IMR-90 (cell line): ENCODE results near the gene SRRD. TPM values are rescaled to one million over a fixed set of nuclear protein-coding genes. Genes with fewer than 3 reads are reported as not detected.

Source experiments
- ATAC-seq: fragments of 200-7000 bp; cut with Tn5 transposase; 2 replicates; pipeline ENCODE4 v1.9.1; 2020; ENCODE audit warnings: low read depth, mild to moderate bottlenecking, moderate library complexity
- BruUV-seq: library from RNA; stranded (reverse); fragments of 400-500 nt; replicated peaks from 2 replicates; lab custom pipeline; 2021; lab: Mats Ljungman, UMichigan
- CTCF ChIA-PET: fragments of 300-600 bp; formaldehyde crosslinking; extraction: SDS; loops from one replicate; lab custom pipeline; 2021; ENCODE audit warnings: antibody characterized with exemption; lab: Yijun Ruan, JAX
- POLR2A ChIA-PET: fragments of 300-600 bp; sonication (Branson Sonifier 250); formaldehyde crosslinking; loops from one replicate; lab custom pipeline; 2022; ENCODE audit warnings: antibody characterized with exemption; ENCODE audit not compliant: unreplicated experiment; lab: Charles Lee
- DNase-seq: peaks from one replicate; pipeline ENCODE4 v3.0.0; 2013
- H2AFZ ChIP-seq: replicated peaks from 2 replicates; pipeline ENCODE3; 2013; ENCODE audit warnings: low read length, mild to moderate bottlenecking; ENCODE audit not compliant: poor library complexity
- H2AK5ac ChIP-seq: 2 replicates; pipeline ENCODE4 v1.6.1; 2013; ENCODE audit warnings: low read depth, low read length, inconsistent platforms
- H2AK9ac ChIP-seq: replicated peaks from 2 replicates; pipeline ENCODE3; 2013; ENCODE audit warnings: mild to moderate bottlenecking, low read depth, low read length, moderate library complexity; ENCODE audit not compliant: poor library complexity
- H2BK120ac ChIP-seq: 2 replicates; pipeline ENCODE4 v1.6.1; 2013; ENCODE audit warnings: low read depth, low read length, inconsistent platforms
- H2BK15ac ChIP-seq: 3 replicates; pipeline ENCODE4 v1.6.1; 2013; ENCODE audit warnings: low read depth, low read length, inconsistent platforms
- H2BK20ac ChIP-seq: 2 replicates; pipeline ENCODE4 v1.6.1; 2013; ENCODE audit warnings: low read depth, mild to moderate bottlenecking, inconsistent platforms, low read length, moderate library complexity
- H2BK5ac ChIP-seq: 2 replicates; pipeline ENCODE4 v1.6.1; 2013; ENCODE audit warnings: mild to moderate bottlenecking, low read depth, low read length, inconsistent platforms; ENCODE audit not compliant: poor library complexity, severe bottlenecking
- H3K14ac ChIP-seq: replicated peaks from 2 replicates; pipeline ENCODE4 v1.6.1; 2013; ENCODE audit warnings: low read depth, low read length, inconsistent platforms
- H3K18ac ChIP-seq: 2 replicates; pipeline ENCODE4 v1.6.1; 2013; ENCODE audit warnings: low read depth, low read length, control low read depth
- H3K23ac ChIP-seq: 2 replicates; pipeline ENCODE4 v1.6.1; 2013; ENCODE audit warnings: low read depth, low read length, inconsistent platforms
- H3K27ac ChIP-seq: 2 replicates; pipeline ENCODE4 v1.5.1; 2013; ENCODE audit warnings: mild to moderate bottlenecking, control low read depth, low read length; ENCODE audit not compliant: insufficient read depth
- H3K27me3 ChIP-seq: 2 replicates; pipeline ENCODE4 v1.6.1; 2013; ENCODE audit warnings: low read length; ENCODE audit not compliant: control insufficient read depth, insufficient read depth
- H3K36me3 ChIP-seq: 2 replicates; pipeline ENCODE4 v1.6.1; 2013; ENCODE audit warnings: low read length, mixed read lengths; ENCODE audit not compliant: control insufficient read depth, insufficient read depth
- H3K4ac ChIP-seq: 2 replicates; pipeline ENCODE4 v1.6.1; 2013; ENCODE audit warnings: low read depth, low read length, inconsistent platforms
- H3K4me1 ChIP-seq: 2 replicates; pipeline ENCODE4 v1.6.1; 2013; ENCODE audit warnings: low read length, mixed read lengths; ENCODE audit not compliant: control insufficient read depth, insufficient read depth
- H3K4me2 ChIP-seq: 2 replicates; pipeline ENCODE4 v1.6.1; 2013; ENCODE audit warnings: low read depth, mild to moderate bottlenecking, control low read depth, low read length, moderate library complexity
- H3K4me3 ChIP-seq: 2 replicates; pipeline ENCODE4 v1.5.1; 2013; ENCODE audit warnings: low read depth, mild to moderate bottlenecking, control low read depth, low read length, moderate library complexity; ENCODE audit not compliant: insufficient read depth
- H3K56ac ChIP-seq: 2 replicates; pipeline ENCODE4 v1.6.1; 2013; ENCODE audit warnings: low read length, inconsistent platforms; ENCODE audit not compliant: insufficient read depth; ENCODE audit errors: extremely low read depth
- H3K79me1 ChIP-seq, 2 experiments: 2 replicates each; pipeline ENCODE4 v1.6.1; 2013; ENCODE audit warnings: low read length in 2 of 2, inconsistent platforms in 1 of 2, low read depth in 1 of 2
- H3K9ac ChIP-seq: 2 replicates; pipeline ENCODE4 v1.6.1; 2013; ENCODE audit warnings: low read depth, low read length, control low read depth
- H3K9me1 ChIP-seq: 2 replicates; pipeline ENCODE4 v1.6.1; 2013; ENCODE audit warnings: low read length, inconsistent platforms; ENCODE audit not compliant: insufficient read depth
- H3K9me3 ChIP-seq: 2 replicates; pipeline ENCODE4 v1.6.1; 2013; ENCODE audit warnings: low read length; ENCODE audit not compliant: control insufficient read depth, insufficient read depth
- H4K20me1 ChIP-seq: 2 replicates; pipeline ENCODE4 v1.6.1; 2013; ENCODE audit warnings: low read length, inconsistent platforms; ENCODE audit not compliant: insufficient read depth
- H4K5ac ChIP-seq: 2 replicates; pipeline ENCODE4 v1.6.1; 2013; ENCODE audit warnings: mild to moderate bottlenecking, low read depth, low read length, control low read depth
- H4K8ac ChIP-seq, 2 experiments: 2 replicates each; pipeline ENCODE4 v1.6.1; 2013; ENCODE audit warnings: low read depth in 2 of 2, low read length in 2 of 2, control low read depth in 1 of 2, inconsistent platforms in 1 of 2
- H4K91ac ChIP-seq: 2 replicates; pipeline ENCODE4 v1.6.1; 2013; ENCODE audit warnings: low read depth, low read length, inconsistent platforms; ENCODE audit not compliant: insufficient read depth
- CEBPB ChIP-seq: IDR thresholded peaks from 2 replicates; pipeline ENCODE4 v1.6.1; 2012; ENCODE audit warnings: low read depth, low read length, improper control_type of control experiment
- CHD1 ChIP-seq: IDR thresholded peaks from 2 replicates; pipeline ENCODE4 v1.6.1; 2012; ENCODE audit warnings: low read depth, low read length, improper control_type of control experiment
- CTCF ChIP-seq: conservative IDR thresholded peaks from 2 replicates; pipeline ENCODE4 v1.5.1; 2012; ENCODE audit warnings: mild to moderate bottlenecking, low read depth, low read length, improper control_type of control experiment
- MAZ ChIP-seq: IDR thresholded peaks from 2 replicates; pipeline ENCODE4 v1.6.1; 2012; ENCODE audit warnings: low read depth, mild to moderate bottlenecking, low read length, improper control_type of control experiment, moderate library complexity, borderline replicate concordance
- MXI1 ChIP-seq: IDR thresholded peaks from 2 replicates; pipeline ENCODE4 v1.6.1; 2012; ENCODE audit warnings: low read depth, mild to moderate bottlenecking, low read length, moderate library complexity, borderline replicate concordance
- RCOR1 ChIP-seq: IDR thresholded peaks from 2 replicates; pipeline ENCODE4 v1.6.1; 2012; ENCODE audit warnings: mild to moderate bottlenecking, low read length, improper control_type of control experiment; ENCODE audit not compliant: insufficient replicate concordance
- RFX5 ChIP-seq: IDR thresholded peaks from 2 replicates; pipeline ENCODE4 v1.8.0; 2012; ENCODE audit warnings: low read depth, mild to moderate bottlenecking, low read length, moderate library complexity
- SMC3 ChIP-seq: fragments of 150-350 bp; IDR thresholded peaks from 2 replicates; pipeline ENCODE4 v1.6.1; 2016; ENCODE audit warnings: low read depth, mild to moderate bottlenecking, antibody characterized with exemption, low read length, moderate library complexity
- WGBS, 2 experiments: methylation state at CpG; one replicate each; pipeline versions ENCODE4 v1.1.5 to v1.1.7; 2013; ENCODE audit warnings: missing lambda C conversion rate in 2 of 2; ENCODE audit not compliant: insufficient read length in 1 of 2; ENCODE audit errors: extremely low coverage in 2 of 2; 5-methylcytosine and 5-hydroxymethylcytosine counted together
- dilution Hi-C: fragments of 300-500 bp; cut with HindIII; formaldehyde crosslinking; loops from one replicate; pipeline ENCODE4 v1.14.3; 2018; ENCODE audit warnings: low sequenced_read_pairs; ENCODE audit not compliant: unreplicated experiment
- in situ Hi-C: fragments of 300-500 bp; cut with MboI; formaldehyde crosslinking; loops from 3 replicates; pipeline ENCODE4 v1.14.3; 2019; ENCODE audit warnings: low sequenced_read_pairs, inconsistent platforms, mixed read lengths
- intact Hi-C: fragments of 100-400 bp; cut with micrococcal nuclease; formaldehyde crosslinking; loops from 2 replicates; pipeline ENCODE4 v1.10.0; 2022
- polyA plus RNA-seq, 3 experiments: library from polyadenylated mRNA; depleted of rRNA; stranded (reverse); fragments of >200 nt; gene quantifications; 2 replicates each; pipeline ENCODE4 v1.2.3, GENCODE V29; 2012; ENCODE audit warnings: low replicate concordance in 1 of 3
- total RNA-seq: library from RNA; depleted of rRNA; stranded (reverse); fragments of >200 nt; gene quantifications from 2 replicates; pipeline ENCODE4 v1.2.3, GENCODE V29; 2012
- TF ChIP-seq, protein P1 (sequence below): fragments of 150-350 bp; IDR thresholded peaks from 2 replicates; pipeline ENCODE4 v1.6.1; 2016; ENCODE audit warnings: low read depth, mild to moderate bottlenecking, low read length, moderate library complexity, borderline replicate concordance

SRRD gene
- total and polyA plus RNA-seq, 2 of the 4 experiments (the other 2 are of a cell fraction) = 18.3 to 24.0 TPM

DNA sequence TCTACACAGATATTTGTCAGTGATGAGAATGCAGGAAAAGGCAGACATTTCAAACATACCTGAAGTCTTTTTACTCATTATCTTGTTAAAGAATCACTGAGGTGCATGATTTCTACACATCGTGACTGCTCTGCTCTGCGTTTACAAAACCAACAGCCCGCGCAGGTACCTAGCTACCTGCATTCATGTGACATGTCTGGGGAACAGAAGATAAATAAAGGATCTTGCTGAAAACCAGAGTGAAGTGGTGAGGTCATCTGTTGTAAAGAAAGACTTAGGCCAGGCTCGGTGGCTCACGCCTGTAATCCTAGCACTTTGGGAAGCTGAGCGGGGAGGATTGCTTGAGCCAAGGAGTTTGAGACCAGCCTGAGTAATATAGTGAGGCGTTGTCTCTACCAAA, 38.9 kb upstream of the SRRD start:
- Histone ChIP-seq H2AFZ (no peak overlapping the region), H3K36me3 (no peaks in the 10 kb centered on the region), H2BK5ac (no peak overlapping the region), H4K20me1 (no peaks in the 10 kb centered on the region), H3K4me1 (no peaks in the 10 kb centered on the region; the same call in 1 of the 2 replicates), H2AK5ac (no peak overlapping the region), H2BK15ac (no peak overlapping the region), H3K4me2 (no peak overlapping the region), H3K79me1 (no peaks in the 10 kb centered on the region), H3K9me3 (no peaks in the 10 kb centered on the region), H4K5ac (no peak overlapping the region), H3K14ac (no peak overlapping the region), H3K27ac (no peak overlapping the region), H4K8ac (no peak overlapping the region), H3K18ac (no peak overlapping the region), H4K91ac (no peak overlapping the region), H3K9me1 (no peaks in the 10 kb centered on the region), H3K27me3 (no peaks in the 10 kb centered on the region), H3K9ac (no peak overlapping the region), H2AK9ac (no peak overlapping the region), H3K4ac (no peak overlapping the region), H3K4me3 (no peak overlapping the region), H3K56ac (no peak overlapping the region), H2BK120ac (no peak overlapping the region), H2BK20ac (no peak overlapping the region), H3K23ac (no peak overlapping the region)
- intact Hi-C loops = no loop called here
- no TSS peak for BruUV-seq
- no peak for ATAC-seq
- in situ Hi-C loops = no loop called here
- ChIA-PET POLR2A (no interaction called here), CTCF (no interaction called here)
- no peak for TF ChIP-seq MAZ
- TF ChIP-seq CTCF = no peak
- TF ChIP-seq, protein P1, sequence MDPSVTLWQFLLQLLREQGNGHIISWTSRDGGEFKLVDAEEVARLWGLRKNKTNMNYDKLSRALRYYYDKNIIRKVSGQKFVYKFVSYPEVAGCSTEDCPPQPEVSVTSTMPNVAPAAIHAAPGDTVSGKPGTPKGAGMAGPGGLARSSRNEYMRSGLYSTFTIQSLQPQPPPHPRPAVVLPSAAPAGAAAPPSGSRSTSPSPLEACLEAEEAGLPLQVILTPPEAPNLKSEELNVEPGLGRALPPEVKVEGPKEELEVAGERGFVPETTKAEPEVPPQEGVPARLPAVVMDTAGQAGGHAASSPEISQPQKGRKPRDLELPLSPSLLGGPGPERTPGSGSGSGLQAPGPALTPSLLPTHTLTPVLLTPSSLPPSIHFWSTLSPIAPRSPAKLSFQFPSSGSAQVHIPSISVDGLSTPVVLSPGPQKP = no peak
- no peak for TF ChIP-seq CHD1
- TF ChIP-seq RFX5 = no peak
- no peak for TF ChIP-seq SMC3
- TF ChIP-seq RCOR1 = no peak
- TF ChIP-seq CEBPB = no peak
- TF ChIP-seq MXI1 = no peak
- dilution Hi-C loops = no loop called here
- DNase-seq = no peak
- WGBS, 2 experiments = 93% methylated on average over 3 of the region's 8 CpGs; no CpG with 5 or more reads in 1 of the 2 experiments
